Endothelial cell (in vitro differentiated cells): ENCODE results near the gene RINL. TPM values are rescaled to one million over a fixed set of nuclear protein-coding genes. Genes with fewer than 3 reads are reported as not detected.
A peak's percentile ranks its signal among the peaks of the same experiment; 100 is the strongest.

Experiments
- DNase-seq: peaks from one replicate; pipeline ENCODE4 v3.0.0; 2021; ENCODE audit warnings: low spot score
- H3K27ac Mint-ChIP-seq: one replicate; pipeline ENCODE4 v1.8.0; 2021; ENCODE audit warnings: mixed read lengths, inconsistent platforms; ENCODE audit not compliant: unreplicated experiment
- H3K27me3 Mint-ChIP-seq: one replicate; pipeline ENCODE4 v1.8.0; 2021; ENCODE audit warnings: mild to moderate bottlenecking, moderate library complexity, mixed read lengths, inconsistent platforms; ENCODE audit not compliant: unreplicated experiment
- H3K36me3 Mint-ChIP-seq: one replicate; pipeline ENCODE4 v1.8.0; 2021; ENCODE audit warnings: mild to moderate bottlenecking, low read depth, mixed read lengths, inconsistent platforms; ENCODE audit not compliant: unreplicated experiment
- H3K4me1 Mint-ChIP-seq: one replicate; pipeline ENCODE4 v1.8.0; 2021; ENCODE audit warnings: mild to moderate bottlenecking, mixed read lengths, inconsistent platforms; ENCODE audit not compliant: unreplicated experiment
- H3K4me3 Mint-ChIP-seq: one replicate; pipeline ENCODE4 v1.8.0; 2021; ENCODE audit warnings: mild to moderate bottlenecking, mixed read lengths, inconsistent platforms; ENCODE audit not compliant: unreplicated experiment
- H3K9me3 Mint-ChIP-seq: one replicate; pipeline ENCODE4 v1.8.0; 2021; ENCODE audit warnings: mixed read lengths, inconsistent platforms; ENCODE audit not compliant: unreplicated experiment
- CTCF ChIP-seq: fragments of 200-600 bp; sonication (generic); IDR thresholded peaks from one replicate; pipeline ENCODE4 v1.5.0; 2021; ENCODE audit warnings: antibody characterized with exemption; ENCODE audit not compliant: unreplicated experiment
- total RNA-seq: library from RNA; stranded (reverse); fragmentation: NEBNext Ultra II Directional; extraction: Animal tissue kit (Norgen Biotek cat#: 25700); gene quantifications from one replicate; pipeline ENCODE4 v1.2.1, GENCODE V29; 2021; ENCODE audit not compliant: unreplicated experiment

Gene RINL
- total RNA-seq, 1 donor from 2014 or later: 5.6 TPM

DNA sequence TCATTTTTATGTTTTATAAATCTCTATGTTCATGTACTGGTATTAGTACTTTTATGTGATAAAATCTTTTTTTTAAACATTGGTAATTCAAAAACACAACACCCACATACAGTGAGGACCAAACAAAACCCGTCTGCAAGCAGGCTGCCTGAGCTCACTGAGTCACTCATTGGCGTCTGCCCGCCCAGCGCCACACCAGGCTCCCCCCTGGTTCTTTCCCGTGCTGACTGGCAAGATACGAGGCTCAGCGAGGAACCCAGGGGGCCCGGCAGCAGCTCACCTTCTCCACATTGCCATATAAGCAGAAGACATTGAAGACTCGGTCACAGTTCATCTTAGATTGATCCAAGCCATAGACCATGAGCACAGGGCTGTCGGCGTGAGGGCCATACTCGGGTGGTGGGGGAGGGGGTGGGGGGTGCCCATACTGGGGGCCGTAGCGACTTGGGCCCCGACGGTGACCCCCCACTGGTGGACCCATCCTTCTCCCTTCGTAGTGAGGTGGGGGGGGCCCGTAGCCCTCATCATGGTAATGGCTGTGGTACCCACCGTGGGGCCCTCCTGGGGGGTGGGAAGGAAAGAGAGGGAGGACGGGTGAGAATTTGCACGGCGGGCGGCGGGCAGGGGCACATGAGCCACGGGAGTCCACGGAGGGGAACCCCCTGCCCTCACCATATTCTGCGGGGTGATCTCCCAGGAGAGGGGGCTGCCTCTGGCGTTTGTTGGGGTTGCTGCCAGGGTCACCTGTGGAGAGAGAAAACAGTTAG lies 38.1 kb downstream of the RINL start:
- DNase-seq: no peak
- Mint-ChIP-seq H3K4me1 (no peaks in the 10 kb centered on the region), H3K9me3 (no peaks in the 10 kb centered on the region), H3K36me3 (peaks cover 66% of the 10 kb centered on the region), H3K27ac (peak overlapping the region; percentile 52), H3K4me3 (no peak overlapping the region), H3K27me3 (peaks cover 3% of the 10 kb centered on the region)
- TF ChIP-seq CTCF: no peak

DNA sequence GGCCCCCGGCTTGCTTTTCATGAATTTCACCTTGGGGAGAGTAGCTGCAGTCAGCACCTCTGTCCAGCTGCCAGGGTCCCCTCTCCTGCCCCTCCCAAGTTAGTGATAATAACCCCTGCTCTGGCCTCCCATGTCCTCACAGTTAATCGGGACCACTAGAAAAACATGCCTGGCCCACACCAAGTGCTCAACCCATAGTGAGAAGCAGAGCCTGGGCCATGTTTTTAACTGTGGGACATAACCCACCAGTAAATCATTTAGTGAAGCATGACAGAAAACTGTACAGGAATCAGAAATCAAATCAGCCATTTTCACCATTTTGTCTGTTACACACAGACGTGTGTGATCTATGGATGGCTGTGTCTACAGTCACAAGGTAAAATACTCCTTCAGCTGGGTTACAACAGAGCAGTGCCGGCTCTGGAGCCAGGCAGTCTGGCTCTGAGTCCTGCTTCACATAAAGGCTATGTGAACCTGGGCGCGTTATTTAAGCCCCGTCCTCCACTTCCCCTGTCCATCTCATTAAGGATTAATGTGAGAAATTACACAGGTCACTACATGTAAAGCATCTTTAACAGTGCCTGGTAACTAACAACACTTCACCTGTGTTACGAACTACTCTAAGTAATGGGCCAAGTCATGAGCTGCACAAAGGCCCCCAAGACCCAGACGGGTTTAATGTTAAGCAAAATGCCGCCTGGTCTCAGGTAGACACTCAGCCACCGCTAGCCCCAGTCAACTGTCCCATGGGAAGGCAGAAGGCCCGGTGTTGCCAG lies 38.9 kb downstream of the RINL start:
- Mint-ChIP-seq H3K36me3 (peaks cover 61% of the 10 kb centered on the region), H3K4me1 (no peaks in the 10 kb centered on the region), H3K27me3 (peaks cover 3% of the 10 kb centered on the region), H3K4me3 (peak overlapping the region; percentile 66), H3K9me3 (no peaks in the 10 kb centered on the region), H3K27ac (no peak overlapping the region)
- TF ChIP-seq CTCF: no peak
- DNase-seq: no peak

DNA sequence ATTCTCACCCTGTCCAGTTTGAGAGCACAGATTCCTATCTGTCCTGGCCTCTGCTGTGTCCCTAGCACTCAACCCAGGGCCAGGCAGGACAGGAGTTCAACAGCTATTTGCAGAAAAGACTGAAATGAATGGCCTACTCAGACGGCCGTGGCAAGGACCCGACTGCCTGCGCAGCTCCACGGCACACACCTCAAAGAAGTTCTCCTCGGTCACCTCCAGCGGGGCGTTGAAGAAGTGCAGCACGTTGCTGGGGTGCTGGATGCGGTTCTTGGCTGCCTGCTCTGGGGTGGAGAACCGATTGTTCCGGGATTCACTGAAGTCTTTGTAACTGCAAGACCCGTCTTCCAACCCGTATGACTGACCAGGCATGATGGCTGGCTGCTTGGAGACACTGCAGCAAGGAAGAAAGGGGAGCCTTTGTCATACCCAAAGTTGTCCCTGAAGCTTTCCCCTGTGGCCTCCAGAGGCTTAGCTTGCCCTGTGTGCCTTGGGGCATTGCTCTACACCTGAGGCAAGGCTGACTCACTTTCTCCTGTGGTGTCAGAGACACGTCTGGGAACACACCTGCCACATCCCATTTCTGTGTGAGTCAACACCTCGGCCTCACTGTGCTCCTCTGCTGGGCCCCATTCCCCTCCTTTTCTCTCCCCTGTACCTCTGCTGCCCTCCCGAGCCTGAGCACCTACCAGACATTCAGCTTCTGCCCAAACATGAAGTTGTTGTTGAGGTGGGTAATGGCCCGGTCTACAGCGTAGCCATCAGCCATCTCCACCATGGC lies 39.7 kb downstream of the RINL start:
- H3K9me3 Mint-ChIP-seq: no peaks in the 10 kb centered on the region
- H3K4me3 Mint-ChIP-seq: no peak overlapping the region
- no peak overlapping the region for H3K27ac Mint-ChIP-seq
- H3K4me1 Mint-ChIP-seq: no peaks in the 10 kb centered on the region
- peaks cover 53% of the 10 kb centered on the region for H3K36me3 Mint-ChIP-seq
- DNase-seq: no peak
- H3K27me3 Mint-ChIP-seq: peaks cover 3% of the 10 kb centered on the region
- TF ChIP-seq CTCF: no peak

DNA sequence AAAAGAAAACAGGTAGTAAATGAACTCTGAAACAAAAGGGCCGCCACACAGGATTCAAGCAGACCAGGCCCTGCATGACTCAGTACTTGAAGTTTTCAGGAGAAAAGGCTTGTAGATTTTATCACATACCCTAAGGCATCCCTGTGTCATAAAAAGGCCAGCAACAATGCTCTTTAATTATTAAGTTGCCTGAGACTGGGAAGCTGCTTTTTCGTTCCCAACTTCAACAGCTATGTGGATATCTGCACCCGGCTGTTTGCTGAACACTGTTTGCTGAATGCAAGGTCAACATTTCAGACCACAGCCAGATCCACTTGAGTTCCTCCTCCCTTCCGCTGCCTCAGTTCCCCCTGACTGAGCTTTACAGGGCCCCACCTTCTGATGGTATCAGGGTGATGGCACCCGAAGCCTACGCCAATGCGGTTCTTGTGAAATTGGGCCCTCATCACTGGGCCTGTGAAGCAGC lies 40.4 kb downstream of the RINL start:
- Mint-ChIP-seq H3K27ac (no peak overlapping the region), H3K27me3 (peaks cover 3% of the 10 kb centered on the region), H3K4me3 (no peak overlapping the region), H3K9me3 (no peaks in the 10 kb centered on the region), H3K36me3 (peaks cover 46% of the 10 kb centered on the region), H3K4me1 (no peaks in the 10 kb centered on the region)
- no peak for TF ChIP-seq CTCF
- DNase-seq: no peak
